ENCODE measurements around the gene NIPAL3. TPM values are rescaled to one million over a fixed set of nuclear protein-coding genes. Genes with fewer than 3 reads are reported as not detected.
"Not testable (repeated sequence)": the region's sequence is repeated elsewhere in the genome, so short reads cannot be mapped to it uniquely, and the experiment has no call there.

NIPAL3 gene
- total and polyA plus RNA-seq, 3 donors from 2014 or later: 11.2 to 46.0 (median 33.1) TPM

DNA sequence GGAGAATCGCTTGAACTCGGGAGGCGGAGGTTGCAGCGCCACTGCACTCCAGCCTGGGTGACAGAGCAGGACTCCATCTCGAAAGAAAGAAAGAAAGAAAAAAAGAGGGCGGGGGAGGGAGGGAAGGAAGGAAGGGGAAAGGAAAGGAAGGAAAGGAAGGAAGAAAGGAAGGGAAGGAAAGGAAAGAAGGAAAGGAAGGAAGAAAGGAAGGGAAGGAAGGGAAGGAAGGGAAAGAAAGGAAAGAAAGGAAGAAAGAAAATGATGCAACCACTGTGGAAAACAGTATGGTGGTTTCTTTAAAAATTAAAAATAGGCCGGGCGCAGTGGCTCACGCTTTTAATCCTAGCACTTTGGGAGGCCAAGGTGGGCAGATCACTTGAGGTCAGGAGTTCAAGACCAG lies 71.9 kb downstream of the NIPAL3 start:
- no peak overlapping the region for H3K27ac ChIP-seq
- 87 to 90% methylated on average over 9 of the region's 9 CpGs for WGBS, 2 donors
- no peaks in the 10 kb centered on the region for H3K9me3 ChIP-seq
- intact Hi-C loops (cut with DNase I; ENCODE audit: low total_unique reads): no loop called here
- no peaks in the 10 kb centered on the region for H3K36me3 ChIP-seq (ENCODE audit: low read depth, missing control alignments)
- H3K27me3 ChIP-seq: no peaks in the 10 kb centered on the region
- H3K4me1 ChIP-seq: no peaks in the 10 kb centered on the region
- no peak for DNase-seq
- no peak overlapping the region for H3K4me3 ChIP-seq
- no peak for TF ChIP-seq CTCF (IDR thresholded peaks at IDR 0.05)
- TF ChIP-seq POLR2A (IDR thresholded peaks at IDR 0.05): no peak

GRCh38 chr1:24488159-24488558 lies 72.6 kb downstream of the NIPAL3 start:
- H3K27me3 ChIP-seq; DNase-seq; H3K4me1 ChIP-seq; H3K36me3 ChIP-seq (ENCODE audit: low read depth, missing control alignments); H3K9me3 ChIP-seq; H3K4me3 ChIP-seq; intact Hi-C loops (cut with DNase I; ENCODE audit: low total_unique reads); H3K27ac ChIP-seq: not testable (repeated sequence)
- WGBS, 2 donors: 88 to 93% methylated on average over 7 of the region's 7 CpGs

GRCh38 chr1:24489674-24490073 lies 74.1 kb downstream of the NIPAL3 start:
- Histone ChIP-seq H3K9me3 (no peaks in the 10 kb centered on the region), H3K36me3 (ENCODE audit: low read depth, missing control alignments) (no peaks in the 10 kb centered on the region), H3K4me1 (no peaks in the 10 kb centered on the region), H3K4me3 (peak overlapping the region in 1 of 2 donors; percentile 34), H3K27ac (no peak overlapping the region), H3K27me3 (no peaks in the 10 kb centered on the region)
- WGBS, 2 donors: 71 to 77% methylated on average over 6 to 13 of the region's 13 CpGs
- TF ChIP-seq CTCF (IDR thresholded peaks at IDR 0.05): no peak
- TF ChIP-seq POLR2A (IDR thresholded peaks at IDR 0.05): no peak
- intact Hi-C loops (cut with DNase I; ENCODE audit: low total_unique reads): no loop called here
- DNase-seq: no peak

- Histone ChIP-seq H3K9me3 (no peaks in the 10 kb centered on the region), H3K27ac (no peak overlapping the region), H3K4me3 (peak overlapping the region in 1 of 2 donors; percentile 34), H3K36me3 (ENCODE audit: low read depth, missing control alignments) (no peaks in the 10 kb centered on the region), H3K27me3 (no peaks in the 10 kb centered on the region), H3K4me1 (no peaks in the 10 kb centered on the region)
- 89% methylated on average over 15 to 18 of the region's 18 CpGs for WGBS, 2 donors
- intact Hi-C loops (cut with DNase I; ENCODE audit: low total_unique reads): no loop called here
- peak; percentile 70 for DNase-seq
- no peak for TF ChIP-seq POLR2A (IDR thresholded peaks at IDR 0.05)
- TF ChIP-seq CTCF (IDR thresholded peaks at IDR 0.05): no peak
Measured at GRCh38 chr1:24490101-24490781, 74.6 kb downstream of the NIPAL3 start.

- TF ChIP-seq POLR2A (IDR thresholded peaks at IDR 0.05) (no peak), CTCF (IDR thresholded peaks at IDR 0.05) (no peak)
- Histone ChIP-seq H3K27me3 (no peaks in the 10 kb centered on the region), H3K27ac (no peak overlapping the region), H3K36me3 (ENCODE audit: low read depth, missing control alignments) (no peaks in the 10 kb centered on the region), H3K4me3 (no peak overlapping the region), H3K9me3 (no peaks in the 10 kb centered on the region), H3K4me1 (no peaks in the 10 kb centered on the region)
- intact Hi-C loops (cut with DNase I; ENCODE audit: low total_unique reads): no loop called here
- DNase-seq: no peak
- WGBS, 2 donors: 27 to 33% methylated on average over 15 of the region's 15 CpGs
Measured at GRCh38 chr1:24491577-24492360, 76.2 kb downstream of the NIPAL3 start.

DNA sequence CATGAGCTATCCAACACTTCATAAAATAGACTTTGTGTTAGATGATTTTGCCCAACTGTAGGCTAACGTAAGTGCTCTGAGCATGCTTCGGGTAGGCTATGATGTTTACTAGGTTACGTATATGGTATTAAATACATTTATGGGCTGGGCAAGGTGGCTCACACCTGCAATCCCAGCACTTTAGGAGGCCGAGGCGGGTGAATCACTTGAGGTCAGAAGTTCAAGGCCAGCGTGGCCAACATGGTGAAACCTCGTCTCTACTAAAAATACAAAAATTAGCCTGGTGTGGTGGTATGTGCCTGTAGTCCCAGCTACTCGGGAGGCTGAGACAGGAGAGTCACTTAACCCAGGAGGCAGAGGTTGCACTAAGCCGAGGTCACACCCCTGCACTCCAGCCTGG lies 77.3 kb downstream of the NIPAL3 start:
- H3K4me3 ChIP-seq; DNase-seq; H3K27me3 ChIP-seq; H3K9me3 ChIP-seq; H3K36me3 ChIP-seq (ENCODE audit: low read depth, missing control alignments); H3K4me1 ChIP-seq; intact Hi-C loops (cut with DNase I; ENCODE audit: low total_unique reads); H3K27ac ChIP-seq: not testable (repeated sequence)
- WGBS, 2 donors: 82 to 92% methylated on average over 9 of the region's 9 CpGs

Data from testis (tissue), 3 donors.